Activated T-helper 1 cell treated with anti-CD3 and anti-CD28 coated beads, Interleukin-12 subunit alpha, Interleukin-12 subunit beta, Interleukin-2, Interleukin-4 antibody, amounts not matched to agents 30 ng/mL and 10 ng/mL and 1 ng/mL, durations not matched to agents 14 hours and 24 hours and 36 hours (primary cell): ENCODE results near the gene KCNMB2. TPM values are rescaled to one million over a fixed set of nuclear protein-coding genes. Genes with fewer than 3 reads are reported as not detected.
"Not testable (repeated sequence)": the region's sequence is repeated elsewhere in the genome, so short reads cannot be mapped to it uniquely, and the experiment has no call there.

ENCODE experiments used
- DNase-seq: peaks from one replicate; pipeline ENCODE4 v3.0.0; 2021; ENCODE audit warnings: low spot score
- H3K27ac Mint-ChIP-seq: one replicate; pipeline ENCODE4 v1.8.0; 2021; ENCODE audit warnings: mild to moderate bottlenecking, mixed read lengths
- H3K27me3 Mint-ChIP-seq: one replicate; pipeline ENCODE4 v1.8.0; 2022; ENCODE audit warnings: mild to moderate bottlenecking, moderate library complexity, mixed read lengths; ENCODE audit not compliant: insufficient read depth
- H3K36me3 Mint-ChIP-seq: one replicate; pipeline ENCODE4 v1.8.0; 2021; ENCODE audit warnings: low read depth, mixed read lengths
- H3K4me1 Mint-ChIP-seq: one replicate; pipeline ENCODE4 v1.8.0; 2021; ENCODE audit warnings: low read depth, mixed read lengths
- H3K4me3 Mint-ChIP-seq: one replicate; pipeline ENCODE4 v1.8.0; 2021; ENCODE audit warnings: mild to moderate bottlenecking, moderate library complexity, mixed read lengths
- H3K9me3 Mint-ChIP-seq: one replicate; pipeline ENCODE4 v1.8.0; 2021; ENCODE audit warnings: mixed read lengths
- intact Hi-C: fragments of 100-400 bp; cut with micrococcal nuclease; formaldehyde crosslinking; loops from one replicate; pipeline ENCODE4 v1.15.1; 2024
- total RNA-seq: library from RNA; stranded (reverse); gene quantifications from 2 replicates; pipeline ENCODE4 v1.2.3, GENCODE V29; 2022

The KCNMB2 gene
- total RNA-seq, 1 donor from 2014 or later, result not detected

GRCh38 chr3:178510496-178510895, 25.7 kb upstream of the KCNMB2 start:
- Mint-ChIP-seq H3K4me1 (no peaks in the 10 kb centered on the region), H3K27me3 (peaks cover 1% of the 10 kb centered on the region), H3K36me3 (no peaks in the 10 kb centered on the region), H3K9me3 (no peaks in the 10 kb centered on the region), H3K4me3 (no peak overlapping the region), H3K27ac (no peak overlapping the region)
- intact Hi-C loops, result no loop called here
- DNase-seq, result no peak

DNA sequence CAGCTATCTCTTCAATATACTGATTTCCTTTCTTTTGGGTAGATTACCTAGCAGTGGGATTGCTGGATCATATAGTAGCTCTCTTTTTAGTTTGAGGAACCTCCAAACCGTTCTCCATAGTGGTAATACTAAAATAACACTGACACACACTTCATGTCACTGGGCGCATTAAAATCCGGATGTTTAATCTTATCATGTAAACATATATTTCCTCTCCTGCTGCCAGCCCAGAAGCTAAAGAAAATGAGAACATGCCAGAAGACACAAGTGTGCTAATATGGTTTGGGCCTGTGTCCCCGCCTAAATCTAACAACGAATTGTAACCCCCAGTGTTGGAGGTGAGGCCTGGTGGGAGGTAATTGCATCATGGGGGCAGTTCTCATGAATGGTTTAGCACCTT, 23.6 kb upstream of the KCNMB2 start:
- no peak for DNase-seq
- no peak overlapping the region for H3K4me3 Mint-ChIP-seq
- no peak overlapping the region for H3K27ac Mint-ChIP-seq
- no peaks in the 10 kb centered on the region for H3K9me3 Mint-ChIP-seq
- intact Hi-C loops, result no loop called here
- no peaks in the 10 kb centered on the region for H3K36me3 Mint-ChIP-seq
- peaks cover 1% of the 10 kb centered on the region for H3K27me3 Mint-ChIP-seq
- no peaks in the 10 kb centered on the region for H3K4me1 Mint-ChIP-seq

GRCh38 chr3:178513546-178514380, 22.5 kb upstream of the KCNMB2 start:
- H3K36me3 Mint-ChIP-seq, result no peaks in the 10 kb centered on the region
- intact Hi-C loops, result no loop called here
- H3K4me3 Mint-ChIP-seq, result no peak overlapping the region
- DNase-seq, result no peak
- H3K9me3 Mint-ChIP-seq, result no peaks in the 10 kb centered on the region
- H3K27me3 Mint-ChIP-seq, result peaks cover 1% of the 10 kb centered on the region
- H3K27ac Mint-ChIP-seq, result no peak overlapping the region
- H3K4me1 Mint-ChIP-seq, result no peaks in the 10 kb centered on the region

DNA sequence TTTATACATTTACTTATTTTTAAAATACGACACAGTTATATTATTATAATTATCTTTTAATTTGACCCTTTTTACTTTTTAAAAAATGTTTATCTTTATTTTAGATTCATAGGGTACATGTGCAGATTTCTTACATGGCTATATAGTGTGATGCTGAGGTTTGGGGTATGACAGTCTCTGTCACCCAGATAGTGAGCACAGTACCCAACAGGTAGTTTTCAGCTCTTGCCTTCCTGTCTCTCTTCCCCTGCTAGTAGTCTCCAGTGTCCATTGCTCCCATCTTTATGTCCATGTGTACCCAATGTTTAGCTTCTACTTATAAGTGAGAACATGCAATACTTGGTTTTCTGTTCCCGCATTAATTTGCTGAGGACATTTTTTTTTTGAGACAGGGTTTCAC, 21.8 kb upstream of the KCNMB2 start:
- H3K27me3 Mint-ChIP-seq, result peaks cover 1% of the 10 kb centered on the region
- no peak overlapping the region for H3K4me3 Mint-ChIP-seq
- H3K36me3 Mint-ChIP-seq, result no peaks in the 10 kb centered on the region
- H3K4me1 Mint-ChIP-seq, result no peaks in the 10 kb centered on the region
- no peak overlapping the region for H3K27ac Mint-ChIP-seq
- intact Hi-C loops, result no loop called here
- DNase-seq, result no peak
- H3K9me3 Mint-ChIP-seq, result no peaks in the 10 kb centered on the region

DNA sequence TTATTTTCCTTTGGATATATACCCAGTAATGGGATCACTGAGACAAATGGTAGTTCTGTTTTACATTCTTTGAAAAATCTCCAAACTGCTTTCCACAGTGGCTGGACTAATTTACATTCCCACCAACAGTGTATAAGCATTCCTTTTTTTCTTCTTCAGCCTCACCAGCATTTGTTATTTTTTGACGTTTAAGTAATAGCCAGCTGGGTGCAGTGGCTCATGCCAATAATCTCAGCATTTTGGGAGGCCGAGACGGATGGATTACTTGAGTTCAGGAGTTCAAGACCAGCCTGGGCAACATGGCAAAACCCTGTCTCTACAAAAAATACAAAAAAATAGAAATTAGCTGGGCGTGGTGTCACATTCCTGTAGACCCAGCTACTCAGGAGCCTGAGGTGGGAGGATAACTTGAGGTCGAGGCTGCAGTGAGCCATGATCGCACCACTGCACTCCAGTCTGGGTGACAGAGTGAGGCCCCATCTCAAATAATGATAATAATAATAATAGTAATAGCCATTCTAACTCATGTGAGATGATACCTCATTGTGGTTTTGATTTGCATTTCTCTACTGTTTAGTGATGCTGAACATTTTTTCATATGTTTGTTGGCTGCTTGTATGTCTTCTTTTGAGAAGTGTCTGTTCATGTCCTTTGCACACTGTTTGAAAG, 21.0 kb upstream of the KCNMB2 start:
- DNase-seq, H3K9me3 Mint-ChIP-seq, intact Hi-C loops, H3K27ac Mint-ChIP-seq, H3K36me3 Mint-ChIP-seq, H3K27me3 Mint-ChIP-seq, H3K4me1 Mint-ChIP-seq, H3K4me3 Mint-ChIP-seq: not testable (repeated sequence)

DNA sequence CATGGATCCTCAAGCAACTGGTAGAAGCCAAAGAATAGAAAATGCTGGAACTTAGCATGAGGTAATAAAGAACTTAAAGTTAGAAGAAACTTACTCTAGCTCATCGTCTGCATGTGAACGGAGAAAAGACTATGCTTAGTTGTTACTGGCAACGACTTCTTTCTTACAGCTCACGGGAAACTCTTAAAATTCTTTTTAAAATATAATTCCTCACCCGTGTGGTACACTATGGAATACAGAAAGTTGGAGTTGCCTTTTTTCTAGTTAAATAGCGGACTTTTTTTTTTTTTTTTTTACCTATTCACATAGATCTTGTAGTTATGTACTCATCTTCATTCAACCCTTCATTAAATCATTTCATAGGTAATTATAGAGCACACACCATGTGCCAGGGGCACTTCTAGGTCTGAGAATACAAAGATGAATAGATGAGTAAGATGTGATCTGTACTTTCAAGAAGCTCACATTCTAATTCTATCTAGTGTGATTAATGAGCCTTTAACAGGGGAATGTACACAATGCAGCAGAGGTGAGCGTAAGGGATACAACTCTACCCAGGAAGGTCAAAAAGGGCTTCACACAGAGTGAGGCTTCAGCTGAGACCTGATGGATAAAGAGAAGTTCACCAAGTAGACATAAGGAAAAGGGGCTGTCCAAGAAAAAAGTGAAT, 18.4 kb upstream of the KCNMB2 start:
- Mint-ChIP-seq H3K4me3 (no peak overlapping the region), H3K27ac (no peak overlapping the region), H3K9me3 (no peaks in the 10 kb centered on the region), H3K36me3 (no peaks in the 10 kb centered on the region), H3K27me3 (no peaks in the 10 kb centered on the region), H3K4me1 (no peaks in the 10 kb centered on the region)
- intact Hi-C loops, result no loop called here
- no peak for DNase-seq

- Mint-ChIP-seq H3K9me3 (no peaks in the 10 kb centered on the region), H3K27ac (no peak overlapping the region), H3K4me1 (no peaks in the 10 kb centered on the region), H3K4me3 (no peak overlapping the region), H3K27me3 (no peaks in the 10 kb centered on the region), H3K36me3 (no peaks in the 10 kb centered on the region)
- intact Hi-C loops, result no loop called here
- DNase-seq, result no peak
These were observed 17.4 kb upstream of the KCNMB2 start for GRCh38 chr3:178518660-178519396.

- Mint-ChIP-seq H3K4me3 (no peak overlapping the region), H3K9me3 (no peaks in the 10 kb centered on the region), H3K36me3 (no peaks in the 10 kb centered on the region), H3K27me3 (no peaks in the 10 kb centered on the region), H3K4me1 (no peaks in the 10 kb centered on the region), H3K27ac (no peak overlapping the region)
- DNase-seq, result no peak
- intact Hi-C loops, result no loop called here
These were observed 16.5 kb upstream of the KCNMB2 start for GRCh38 chr3:178519701-178520100.

DNA sequence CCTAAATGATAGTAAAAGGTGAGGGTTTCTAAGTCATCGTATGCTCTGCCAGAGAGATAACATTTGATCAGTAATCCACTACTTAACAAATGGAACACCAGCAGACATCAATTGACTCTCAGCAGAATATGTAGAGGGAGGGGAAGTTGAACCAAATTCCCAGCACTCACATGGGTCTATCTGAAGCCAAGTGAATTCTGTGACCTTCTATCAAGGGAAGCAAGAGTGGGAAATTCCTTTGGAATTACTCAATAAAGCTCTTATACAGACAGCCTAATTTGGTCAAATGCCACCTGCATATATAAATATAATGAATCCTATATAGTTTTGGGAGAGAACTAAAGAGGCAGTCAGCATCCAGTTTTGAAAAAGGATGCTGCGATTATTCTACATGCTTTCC, 15.8 kb upstream of the KCNMB2 start:
- no peaks in the 10 kb centered on the region for H3K9me3 Mint-ChIP-seq
- H3K27me3 Mint-ChIP-seq, result no peaks in the 10 kb centered on the region
- no peaks in the 10 kb centered on the region for H3K36me3 Mint-ChIP-seq
- no peaks in the 10 kb centered on the region for H3K4me1 Mint-ChIP-seq
- H3K4me3 Mint-ChIP-seq, result no peak overlapping the region
- intact Hi-C loops, result no loop called here
- H3K27ac Mint-ChIP-seq, result no peak overlapping the region
- DNase-seq, result no peak

DNA sequence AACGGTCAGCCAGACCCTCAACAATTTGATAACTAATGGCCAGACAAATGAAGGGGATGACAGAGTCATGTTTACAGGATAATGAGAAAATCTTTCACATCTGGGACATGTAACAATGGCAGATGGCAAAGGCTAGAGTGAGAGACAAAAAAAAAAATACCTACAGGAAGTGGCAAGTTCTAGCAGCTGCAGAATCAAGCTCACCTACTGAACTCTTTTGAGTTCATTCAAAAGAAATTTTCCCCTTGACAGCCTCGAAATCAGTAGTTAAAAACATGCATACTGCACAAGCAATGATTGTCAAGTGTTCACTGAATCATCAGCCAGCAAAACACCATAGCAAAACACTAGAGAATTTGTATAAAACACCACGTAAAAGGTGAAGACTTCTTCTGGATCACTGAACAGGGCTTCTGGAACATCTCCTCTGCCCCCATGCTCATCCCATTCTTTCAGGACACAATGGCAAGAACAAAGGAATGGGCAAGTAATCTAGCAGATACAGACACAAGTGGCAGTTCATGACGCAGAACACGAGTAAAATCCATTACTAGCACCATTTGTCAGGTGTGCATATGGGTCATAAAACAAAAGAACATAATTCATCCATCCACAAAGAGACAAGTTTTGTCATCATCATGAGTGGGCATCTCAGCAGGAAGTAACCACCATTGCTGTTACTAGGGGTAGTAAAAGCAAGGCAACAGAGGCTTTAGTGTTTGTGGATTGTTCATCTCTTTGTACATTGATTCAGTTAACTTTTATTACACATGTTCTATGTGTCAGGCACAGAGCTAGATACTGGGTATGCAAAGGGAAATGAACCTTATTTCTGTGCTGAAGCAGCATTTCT, 13.8 kb upstream of the KCNMB2 start:
- H3K27me3 Mint-ChIP-seq, result no peaks in the 10 kb centered on the region
- no peaks in the 10 kb centered on the region for H3K36me3 Mint-ChIP-seq
- H3K4me3 Mint-ChIP-seq, result no peak overlapping the region
- H3K4me1 Mint-ChIP-seq, result no peaks in the 10 kb centered on the region
- H3K9me3 Mint-ChIP-seq, result no peaks in the 10 kb centered on the region
- no peak overlapping the region for H3K27ac Mint-ChIP-seq
- DNase-seq, result no peak
- intact Hi-C loops, result no loop called here

GRCh38 chr3:178525251-178525650, 11.0 kb upstream of the KCNMB2 start:
- H3K9me3 Mint-ChIP-seq, result no peaks in the 10 kb centered on the region
- no peaks in the 10 kb centered on the region for H3K4me1 Mint-ChIP-seq
- no peak overlapping the region for H3K4me3 Mint-ChIP-seq
- H3K27ac Mint-ChIP-seq, result no peak overlapping the region
- intact Hi-C loops, result no loop called here
- DNase-seq, result no peak
- no peaks in the 10 kb centered on the region for H3K36me3 Mint-ChIP-seq
- no peaks in the 10 kb centered on the region for H3K27me3 Mint-ChIP-seq

GRCh38 chr3:178526291-178526690, 9.9 kb upstream of the KCNMB2 start:
- DNase-seq, result no peak
- Mint-ChIP-seq H3K36me3 (no peaks in the 10 kb centered on the region), H3K4me1 (no peaks in the 10 kb centered on the region), H3K9me3 (no peaks in the 10 kb centered on the region), H3K27ac (no peak overlapping the region), H3K27me3 (no peaks in the 10 kb centered on the region), H3K4me3 (no peak overlapping the region)
- intact Hi-C loops, result no loop called here
